Measurements from ENCODE around the gene DLG5.
A peak's percentile ranks its signal among the peaks of the same experiment; 100 is the strongest.

DLG5 gene

GRCh38 chr10:77789016-77789415, 137.5 kb downstream of the DLG5 start:
- DNase-seq (ENCODE audit: low read depth), result no peak
- no peak for TF ChIP-seq CTCF (IDR thresholded peaks at IDR 0.05; ENCODE audit: insufficient read depth, low read depth, low read length, missing control alignments)
- no peak overlapping the region for H3K4me3 ChIP-seq (ENCODE audit: low read length)

- no peak for TF ChIP-seq CTCF (IDR thresholded peaks at IDR 0.05; ENCODE audit: insufficient read depth, low read depth, low read length, missing control alignments)
- no peak for DNase-seq (ENCODE audit: low read depth)
- H3K4me3 ChIP-seq (ENCODE audit: low read length), result no peak overlapping the region
Observed at GRCh38 chr10:77788496-77789010, 138.0 kb downstream of the DLG5 start.

- no peak for DNase-seq (ENCODE audit: low read depth)
- H3K4me3 ChIP-seq (ENCODE audit: low read length), result no peak overlapping the region
- no peak for TF ChIP-seq CTCF (IDR thresholded peaks at IDR 0.05; ENCODE audit: insufficient read depth, low read depth, low read length, missing control alignments)
Observed at GRCh38 chr10:77787440-77787839, 139.1 kb downstream of the DLG5 start.

GRCh38 chr10:77784856-77785255, 141.7 kb downstream of the DLG5 start:
- TF ChIP-seq CTCF (IDR thresholded peaks at IDR 0.05; ENCODE audit: insufficient read depth, low read depth, low read length, missing control alignments), result no peak
- no peak for DNase-seq (ENCODE audit: low read depth)
- no peak overlapping the region for H3K4me3 ChIP-seq (ENCODE audit: low read length)

- H3K4me3 ChIP-seq (ENCODE audit: low read length), result no peak overlapping the region
- peak; percentile 78 for DNase-seq (ENCODE audit: low read depth)
- TF ChIP-seq CTCF (IDR thresholded peaks at IDR 0.05; ENCODE audit: insufficient read depth, low read depth, low read length, missing control alignments), result no peak
Observed at GRCh38 chr10:77782328-77783061, 144.1 kb downstream of the DLG5 start.

GRCh38 chr10:77781451-77782327, 144.9 kb downstream of the DLG5 start:
- H3K4me3 ChIP-seq (ENCODE audit: low read length), result no peak overlapping the region
- TF ChIP-seq CTCF (IDR thresholded peaks at IDR 0.05; ENCODE audit: insufficient read depth, low read depth, low read length, missing control alignments), result no peak
- no peak for DNase-seq (ENCODE audit: low read depth)
